ENCODE data around the gene SPRYD7. TPM values are rescaled to one million over a fixed set of nuclear protein-coding genes. Genes with fewer than 3 reads are reported as not detected.

Gene SPRYD7
- total and polyA plus RNA-seq, 8 donors = 10.4 to 15.8 (median 13.5) TPM

GRCh38 chr13:49976314-49977258 is 40.4 kb upstream of the SPRYD7 start:
- Histone ChIP-seq H3K9me3 (no peaks in the 10 kb centered on the region), H3K27ac (no peak overlapping the region), H3K27me3 (no peaks in the 10 kb centered on the region), H3K4me3 (no peak overlapping the region), H3K36me3 (peaks cover 0 to 11% of the 10 kb centered on the region in 2 donors), H3K4me1 (peaks cover 0 to 5% of the 10 kb centered on the region in 2 donors)
- DNase-seq = peak; percentile 53 to 83 (median 65)
- intact Hi-C loops (cut with DNase I) = loop anchor here in 1 of 2 donors (5.0 to 10.0 kb wide), 2 partner anchors 826 to 938 kb away; no protein-coding TSS in a partner anchor
- ATAC-seq = peak; percentile 94
- peak; percentile 80 to 86 for TF ChIP-seq CTCF (IDR thresholded peaks at IDR 0.05)

GRCh38 chr13:49975826-49976225 is 39.7 kb upstream of the SPRYD7 start:
- intact Hi-C loops (cut with DNase I) = loop anchor here in 1 of 2 donors (5.0 to 10.0 kb wide), 2 partner anchors 826 to 939 kb away; no protein-coding TSS in a partner anchor
- no peak overlapping the region for H3K4me3 ChIP-seq
- H3K36me3 ChIP-seq = peaks cover 0 to 11% of the 10 kb centered on the region in 2 donors
- H3K9me3 ChIP-seq = no peaks in the 10 kb centered on the region
- peaks cover 0 to 5% of the 10 kb centered on the region in 2 donors for H3K4me1 ChIP-seq
- TF ChIP-seq CTCF (IDR thresholded peaks at IDR 0.05) = no peak
- no peak overlapping the region for H3K27ac ChIP-seq
- ATAC-seq = no peak
- no peak for DNase-seq
- no peaks in the 10 kb centered on the region for H3K27me3 ChIP-seq

GRCh38 chr13:49972709-49973108 is 36.6 kb upstream of the SPRYD7 start:
- Histone ChIP-seq H3K36me3 (peaks cover 0 to 11% of the 10 kb centered on the region in 2 donors), H3K9me3 (no peaks in the 10 kb centered on the region), H3K4me1 (peaks cover 0 to 5% of the 10 kb centered on the region in 2 donors), H3K27me3 (no peaks in the 10 kb centered on the region), H3K4me3 (no peak overlapping the region), H3K27ac (no peak overlapping the region)
- ATAC-seq = peak; percentile 38
- TF ChIP-seq CTCF (IDR thresholded peaks at IDR 0.05) = no peak
- DNase-seq = no peak
- intact Hi-C loops (cut with DNase I) = loop anchor here in 1 of 2 donors (10.0 kb wide), 1 partner anchor 942 kb away; no protein-coding TSS in a partner anchor

- H3K36me3 ChIP-seq = peaks cover 0 to 21% of the 10 kb centered on the region in 2 donors
- intact Hi-C loops (cut with DNase I) = no loop called here
- no peak for TF ChIP-seq CTCF (IDR thresholded peaks at IDR 0.05)
- H3K27me3 ChIP-seq = no peaks in the 10 kb centered on the region
- no peaks in the 10 kb centered on the region for H3K4me1 ChIP-seq
- DNase-seq = no peak
- no peak overlapping the region for H3K27ac ChIP-seq
- peaks cover 0 to 15% of the 10 kb centered on the region in 2 donors for H3K9me3 ChIP-seq
- no peak overlapping the region for H3K4me3 ChIP-seq
- ATAC-seq = no peak
Measured at GRCh38 chr13:49967456-49967855, 31.3 kb upstream of the SPRYD7 start.

GRCh38 chr13:49958321-49958720 is 22.2 kb upstream of the SPRYD7 start:
- intact Hi-C loops (cut with DNase I) = no loop called here
- no peak overlapping the region for H3K27ac ChIP-seq
- ATAC-seq (no peak), DNase-seq (no peak)
- H3K4me1 ChIP-seq = no peaks in the 10 kb centered on the region
- H3K9me3 ChIP-seq = peaks cover 0 to 6% of the 10 kb centered on the region in 2 donors
- H3K36me3 ChIP-seq = peaks cover 0 to 7% of the 10 kb centered on the region in 2 donors
- no peak overlapping the region for H3K4me3 ChIP-seq
- H3K27me3 ChIP-seq = no peaks in the 10 kb centered on the region
- no peak for TF ChIP-seq CTCF (IDR thresholded peaks at IDR 0.05)

Data from left lung (tissue), 10 donors.